C4-2B (cell line): ENCODE measurements around the gene RRP36.

Experiments
- ZFX ChIP-seq: fragments of 450-650 bp; IDR thresholded peaks from 2 replicates; pipeline ENCODE4 v1.6.1; 2017
- TF ChIP-seq, protein P1 (sequence below): fragments of 450-650 bp; conservative IDR thresholded peaks from 2 replicates; pipeline ENCODE4 v1.5.1; 2017; ENCODE audit warnings: mild to moderate bottlenecking

GRCh38 chr6:43061861-43062260, 40.4 kb downstream of the RRP36 start:
- TF ChIP-seq, protein P1, sequence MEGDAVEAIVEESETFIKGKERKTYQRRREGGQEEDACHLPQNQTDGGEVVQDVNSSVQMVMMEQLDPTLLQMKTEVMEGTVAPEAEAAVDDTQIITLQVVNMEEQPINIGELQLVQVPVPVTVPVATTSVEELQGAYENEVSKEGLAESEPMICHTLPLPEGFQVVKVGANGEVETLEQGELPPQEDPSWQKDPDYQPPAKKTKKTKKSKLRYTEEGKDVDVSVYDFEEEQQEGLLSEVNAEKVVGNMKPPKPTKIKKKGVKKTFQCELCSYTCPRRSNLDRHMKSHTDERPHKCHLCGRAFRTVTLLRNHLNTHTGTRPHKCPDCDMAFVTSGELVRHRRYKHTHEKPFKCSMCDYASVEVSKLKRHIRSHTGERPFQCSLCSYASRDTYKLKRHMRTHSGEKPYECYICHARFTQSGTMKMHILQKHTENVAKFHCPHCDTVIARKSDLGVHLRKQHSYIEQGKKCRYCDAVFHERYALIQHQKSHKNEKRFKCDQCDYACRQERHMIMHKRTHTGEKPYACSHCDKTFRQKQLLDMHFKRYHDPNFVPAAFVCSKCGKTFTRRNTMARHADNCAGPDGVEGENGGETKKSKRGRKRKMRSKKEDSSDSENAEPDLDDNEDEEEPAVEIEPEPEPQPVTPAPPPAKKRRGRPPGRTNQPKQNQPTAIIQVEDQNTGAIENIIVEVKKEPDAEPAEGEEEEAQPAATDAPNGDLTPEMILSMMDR: no peak
- TF ChIP-seq ZFX: no peak
